GM13977 (cell line): ENCODE data around the gene C1QC.

Source experiments
- DNase-seq: peaks from one replicate; pipeline ENCODE4 v3.0.0; 2012; ENCODE audit warnings: low spot score
- CTCF ChIP-seq: IDR thresholded peaks from 2 replicates; pipeline ENCODE4 v1.5.1; 2012; ENCODE audit warnings: mild to moderate bottlenecking, control low read depth; ENCODE audit not compliant: insufficient read depth; ENCODE audit errors: extremely low read depth, missing control alignments
- in situ Hi-C: fragments of 300-500 bp; cut with MboI; formaldehyde crosslinking; loops from one replicate; pipeline ENCODE4 v1.12.0; 2022; ENCODE audit warnings: low sequenced_read_pairs, low pct_unique_long_range_greater_than_20kb, mixed read lengths, inconsistent platforms; ENCODE audit not compliant: unreplicated experiment

C1QC gene

GRCh38 chr1:22643381-22643780 is at the start of gene C1QC:
Gene C1QC (plus strand): TSS chr1:22643633. CDS start chr1:22644024, 391 bp downstream.
- no peak for TF ChIP-seq CTCF

GRCh38 chr1:22594396-22594795 is 49.0 kb upstream of the C1QC start:
- in situ Hi-C loops, result no loop called here
- TF ChIP-seq CTCF, result no peak
- no peak for DNase-seq

More at GRCh38 chr1:22643381-22643780, at the start of gene C1QC:
- in situ Hi-C loops, result loop anchor here (25.0 kb wide), 2 partner anchors 231 to 506 kb away; partner anchors contain the start of gene WNT4
- no peak for DNase-seq

GRCh38 chr1:22595108-22595507 is 48.3 kb upstream of the C1QC start:
- no peak for DNase-seq
- in situ Hi-C loops, result no loop called here
- TF ChIP-seq CTCF, result no peak

- no peak for DNase-seq
- no peak for TF ChIP-seq CTCF
- in situ Hi-C loops, result no loop called here
Measured at GRCh38 chr1:22597301-22597965, 46.0 kb upstream of the C1QC start.

GRCh38 chr1:22597996-22598395 is 45.4 kb upstream of the C1QC start:
- no peak for DNase-seq
- in situ Hi-C loops, result no loop called here
- no peak for TF ChIP-seq CTCF

- in situ Hi-C loops, result no loop called here
- TF ChIP-seq CTCF, result no peak
- no peak for DNase-seq
Measured at GRCh38 chr1:22598736-22599135, 44.7 kb upstream of the C1QC start.
